ENCODE data around the gene WNT9B.
A peak's percentile ranks its signal among the peaks of the same experiment; 100 is the strongest.

The WNT9B gene, protein sequence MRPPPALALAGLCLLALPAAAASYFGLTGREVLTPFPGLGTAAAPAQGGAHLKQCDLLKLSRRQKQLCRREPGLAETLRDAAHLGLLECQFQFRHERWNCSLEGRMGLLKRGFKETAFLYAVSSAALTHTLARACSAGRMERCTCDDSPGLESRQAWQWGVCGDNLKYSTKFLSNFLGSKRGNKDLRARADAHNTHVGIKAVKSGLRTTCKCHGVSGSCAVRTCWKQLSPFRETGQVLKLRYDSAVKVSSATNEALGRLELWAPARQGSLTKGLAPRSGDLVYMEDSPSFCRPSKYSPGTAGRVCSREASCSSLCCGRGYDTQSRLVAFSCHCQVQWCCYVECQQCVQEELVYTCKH

GRCh38 chr17:46851029-46851741, at the start of gene WNT9B:
WNT9B (plus strand) TSS chr17:46851583; CDS start chr17:46851639, 56 bp downstream.
- peak; percentile 28 to 91 for DNase-seq

DNA sequence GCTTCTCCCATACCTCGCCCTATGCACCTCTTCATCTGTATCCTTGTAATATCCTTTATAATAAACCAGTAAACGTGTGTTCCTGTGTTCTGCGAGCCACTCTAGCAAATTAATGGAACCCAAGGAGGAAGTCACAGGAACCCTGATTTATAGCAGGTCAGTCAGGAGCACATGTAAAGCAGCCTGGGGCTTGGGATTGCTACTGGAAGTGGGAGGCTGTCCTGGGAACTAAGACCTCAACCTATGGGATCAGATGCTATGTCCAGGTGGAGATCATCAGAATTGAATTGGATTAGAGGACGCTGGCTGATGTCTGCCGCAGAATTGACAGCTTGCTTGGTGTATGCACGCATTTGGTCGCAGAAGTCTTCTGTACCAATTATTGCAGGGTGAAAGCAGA, 48.6 kb upstream of the WNT9B start:
- DNase-seq, result no peak

GRCh38 chr17:46803544-46803943, 47.8 kb upstream of the WNT9B start:
- no peak for DNase-seq

GRCh38 chr17:46805771-46806170, 45.6 kb upstream of the WNT9B start:
- DNase-seq, result no peak

DNA sequence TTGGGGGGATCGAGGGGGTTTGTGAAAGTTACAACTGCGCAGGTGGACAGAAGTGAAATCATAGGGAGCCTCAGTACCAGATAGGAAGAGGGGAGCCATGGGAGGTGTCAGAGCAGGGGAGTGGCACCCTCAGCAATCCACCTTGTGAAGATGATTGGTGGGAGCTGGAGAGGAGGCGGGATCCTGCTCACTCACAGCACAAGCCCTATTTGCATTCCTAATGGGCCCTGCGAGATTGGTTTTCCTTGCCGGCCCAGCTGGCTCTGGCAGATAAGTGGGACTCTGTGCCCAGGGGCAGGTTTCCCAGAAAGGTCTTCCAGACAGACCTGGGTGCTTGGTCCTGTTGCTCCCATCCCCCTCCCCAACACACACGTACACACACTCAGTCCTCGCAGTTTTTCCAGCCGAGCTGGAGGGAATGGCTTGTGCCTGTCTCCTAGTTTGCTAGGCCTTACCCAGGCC, 42.2 kb upstream of the WNT9B start:
- peak; percentile 82 to 94 for DNase-seq

- DNase-seq, result no peak
These were observed 40.5 kb upstream of the WNT9B start for GRCh38 chr17:46810837-46811236.

DNA sequence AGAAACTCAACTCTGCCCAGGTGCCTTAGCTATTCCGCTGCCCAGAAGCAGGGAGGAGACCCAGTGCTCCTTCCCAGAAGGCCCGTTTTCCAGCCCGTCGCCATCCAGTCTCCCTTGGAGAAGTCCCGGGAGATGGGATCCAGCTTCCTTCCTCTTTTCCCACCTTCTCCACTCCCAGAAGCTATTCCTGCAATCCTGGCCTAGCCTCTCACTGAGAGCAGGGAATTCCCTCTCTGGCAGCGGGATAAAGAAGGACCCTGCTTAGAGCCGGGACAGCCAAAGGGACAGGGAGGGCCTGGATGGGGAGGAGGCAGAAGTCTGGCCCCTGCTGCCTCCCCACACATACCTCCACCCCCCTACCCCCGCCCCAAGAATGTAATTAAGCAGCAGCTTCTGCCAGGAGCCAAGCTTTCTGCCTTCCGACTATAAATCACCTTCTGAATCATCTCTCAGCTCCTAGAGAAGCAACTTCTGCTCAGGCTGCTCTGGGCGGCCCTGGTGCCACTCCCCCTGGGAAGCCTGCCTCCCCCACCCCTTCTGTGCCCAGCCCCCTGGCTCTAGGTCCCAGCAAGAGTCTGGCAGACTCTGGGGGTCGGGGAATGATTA, 39.3 kb upstream of the WNT9B start:
- DNase-seq, result no peak

DNA sequence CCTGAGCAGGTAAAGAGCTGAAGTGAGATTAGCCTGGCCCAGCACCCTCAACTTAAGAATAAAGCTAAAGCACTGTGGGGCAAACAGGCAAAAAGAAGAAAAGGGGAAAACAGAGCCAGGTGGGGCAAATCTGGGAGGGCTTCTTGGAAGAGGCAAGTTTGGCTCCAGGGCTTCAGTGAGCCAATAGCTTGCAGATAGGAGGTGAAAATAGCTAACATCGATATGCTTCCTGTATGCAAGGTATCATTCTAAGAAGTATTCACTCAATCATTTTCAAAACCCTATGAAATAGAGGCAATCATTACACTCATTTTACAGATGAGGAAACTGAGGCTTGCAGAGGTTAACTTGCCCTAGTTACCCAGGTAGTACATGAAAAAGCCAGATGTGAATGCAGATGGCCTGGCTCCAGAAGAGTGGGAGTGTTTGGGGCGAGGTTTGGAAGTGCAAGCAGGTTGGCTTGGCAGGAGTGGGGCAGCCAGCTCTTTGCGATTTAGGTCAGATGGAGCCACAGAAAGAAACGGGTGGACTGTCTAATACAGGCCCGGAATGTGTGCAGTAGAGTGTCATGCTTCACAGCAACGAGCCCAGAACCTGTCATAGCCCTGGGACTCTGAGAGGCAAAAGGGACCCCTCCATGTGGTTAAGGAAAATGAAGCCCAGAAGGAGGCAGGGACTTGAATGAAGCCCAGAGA, 38.6 kb upstream of the WNT9B start:
- no peak for DNase-seq

DNA sequence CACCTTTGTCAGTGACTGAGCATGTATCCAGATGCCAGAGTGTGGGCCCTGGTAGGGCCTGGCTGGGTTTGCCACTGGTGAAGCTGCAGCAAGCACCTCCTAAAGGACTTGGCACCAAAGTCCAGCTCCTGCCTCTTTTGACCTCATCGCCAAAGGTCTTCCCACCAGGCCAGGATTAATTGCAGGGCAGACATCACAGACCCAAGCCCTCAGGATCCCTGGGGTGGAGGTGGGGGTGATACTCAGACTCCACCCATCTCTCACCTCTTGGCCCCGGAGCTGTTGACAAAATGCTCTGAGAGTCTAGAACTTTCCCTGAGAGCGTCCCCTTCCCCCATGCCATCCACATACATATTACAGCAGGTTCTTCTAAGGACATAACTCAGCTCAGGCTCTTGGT, 37.5 kb upstream of the WNT9B start:
- no peak for DNase-seq

DNA sequence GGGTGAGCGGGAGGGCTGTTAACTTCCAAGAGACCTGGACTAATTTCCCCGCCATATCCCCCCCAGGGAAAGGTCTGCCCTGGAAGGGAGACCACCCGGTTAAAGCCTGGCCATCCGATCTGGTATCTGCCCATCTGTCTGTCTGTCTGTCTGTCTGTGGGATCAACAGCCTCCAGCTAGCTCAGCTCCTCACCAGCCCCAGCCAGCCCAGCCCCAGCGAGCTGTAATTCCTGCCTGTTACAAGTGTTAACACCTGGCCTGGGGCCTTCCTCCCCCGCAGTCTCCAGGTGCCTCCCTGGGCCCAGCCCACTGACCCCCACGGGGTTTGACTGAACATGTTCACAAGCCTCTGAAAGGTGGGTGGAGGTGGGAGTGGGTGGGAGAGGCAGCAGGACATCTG, 36.9 kb upstream of the WNT9B start:
- DNase-seq, result no peak

DNA sequence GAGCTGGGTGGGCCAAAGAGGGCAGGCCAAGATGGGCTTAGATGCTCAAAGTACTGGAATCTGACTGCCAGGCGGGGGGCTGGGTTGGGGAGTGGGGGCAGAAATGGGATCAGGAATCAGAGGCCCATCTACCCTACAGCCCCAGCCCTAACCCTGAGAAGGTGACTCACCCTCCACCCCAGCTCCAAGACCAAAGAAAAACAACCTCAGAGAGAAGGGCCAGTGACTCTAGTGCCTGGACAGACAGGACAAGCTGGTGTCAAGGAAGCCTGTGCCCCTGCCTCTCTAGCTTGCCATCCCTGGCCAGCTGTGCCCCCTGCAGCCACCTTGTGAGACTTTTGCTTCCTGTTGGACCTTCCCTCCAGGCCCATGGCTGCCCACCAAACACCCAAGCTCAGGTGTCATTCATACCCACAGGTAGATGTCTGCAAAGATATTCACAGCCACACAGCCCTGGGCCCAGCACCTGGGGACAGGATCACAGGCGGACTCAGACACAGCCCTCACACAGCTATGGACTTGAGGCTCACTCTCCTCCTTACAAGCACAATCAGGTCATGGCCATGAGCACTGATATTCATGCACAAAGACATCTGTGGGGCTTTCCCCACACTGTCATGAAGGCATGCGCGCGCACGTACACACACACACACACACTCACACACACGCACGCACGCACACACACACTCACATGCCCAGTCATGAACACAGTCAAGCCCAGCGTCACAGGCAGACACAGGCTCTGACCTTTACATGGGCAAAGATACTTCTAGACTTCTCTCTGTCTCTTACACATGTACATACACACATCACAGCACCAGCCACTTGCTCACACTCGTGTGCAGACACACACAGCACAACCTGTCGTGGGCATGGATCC, 35.7 kb upstream of the WNT9B start:
- DNase-seq, result no peak

DNA sequence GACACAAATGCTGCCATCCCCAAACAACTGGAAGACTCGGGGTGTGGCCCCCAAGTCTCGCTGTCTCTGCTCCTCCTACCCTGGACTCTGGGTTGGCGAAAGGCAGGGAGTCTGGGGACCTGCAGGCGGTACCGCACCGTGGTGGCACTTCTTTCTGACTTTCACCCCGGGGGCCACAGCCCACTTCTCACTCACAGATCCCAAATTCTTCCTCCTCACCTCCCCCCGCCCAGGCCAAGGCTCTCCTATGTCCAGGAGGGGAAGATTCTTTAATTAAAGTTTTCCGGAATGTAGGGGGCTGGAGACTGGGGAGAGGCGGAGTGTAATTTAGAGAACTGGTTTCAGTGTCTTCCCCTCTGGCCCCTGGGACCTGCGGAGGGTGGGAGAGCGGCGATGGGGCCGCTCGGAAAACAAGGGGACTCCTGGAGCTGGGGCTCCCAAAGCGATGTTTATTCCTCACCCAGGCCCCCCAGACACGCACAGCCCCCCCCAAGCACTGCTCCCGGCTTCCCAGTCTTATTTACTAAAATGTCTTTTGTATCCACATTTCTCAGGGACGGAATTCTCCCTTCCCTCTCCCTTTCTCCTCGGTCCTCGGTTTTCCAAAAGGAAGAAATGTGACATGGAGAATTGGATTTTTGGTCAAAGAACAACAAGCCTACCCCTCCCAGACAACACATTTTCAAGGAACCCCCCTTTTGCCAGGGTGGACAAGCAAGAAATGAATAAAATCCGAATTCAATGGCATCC, 34.1 kb upstream of the WNT9B start:
- no peak for DNase-seq

GRCh38 chr17:46817901-46818209, 33.5 kb upstream of the WNT9B start:
- DNase-seq, result no peak

DNA sequence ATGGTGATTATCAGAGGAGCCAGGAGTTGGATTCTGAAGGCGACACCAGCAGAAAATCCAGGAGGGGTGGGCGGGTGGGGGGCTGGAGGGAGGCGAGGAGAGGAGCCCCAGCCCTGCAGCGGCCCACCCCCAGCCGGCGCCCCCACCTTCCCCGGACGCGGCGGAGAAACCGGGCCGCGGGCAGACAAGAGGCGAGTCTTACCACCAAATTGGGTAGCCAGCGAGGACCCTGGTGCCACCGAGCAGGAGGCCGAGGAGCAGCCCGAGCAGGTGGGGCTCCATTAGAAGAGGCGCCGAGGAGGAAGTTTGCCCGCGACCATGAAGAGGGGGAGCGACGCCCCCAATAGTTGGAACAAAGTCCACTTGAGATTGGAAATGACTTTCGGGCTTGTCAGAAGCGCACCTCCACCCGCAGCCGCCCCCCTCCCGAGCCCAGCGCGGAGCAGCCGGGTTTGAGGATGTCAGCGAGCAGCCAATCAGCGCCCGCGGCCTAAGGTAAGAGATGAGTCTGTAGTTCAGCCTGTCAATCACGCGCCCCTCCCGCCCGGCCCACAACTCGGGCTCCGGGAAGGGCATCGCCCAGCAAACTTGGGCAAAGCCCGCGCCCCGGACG, 33.0 kb upstream of the WNT9B start, which contains the start of gene WNT3:
Gene WNT3 (minus strand): TSS at position 377 of the 613 bp plus-strand sequence. CDS start 95 bp downstream, at position 282.
- peak; percentile 19 to 71 for DNase-seq

DNA sequence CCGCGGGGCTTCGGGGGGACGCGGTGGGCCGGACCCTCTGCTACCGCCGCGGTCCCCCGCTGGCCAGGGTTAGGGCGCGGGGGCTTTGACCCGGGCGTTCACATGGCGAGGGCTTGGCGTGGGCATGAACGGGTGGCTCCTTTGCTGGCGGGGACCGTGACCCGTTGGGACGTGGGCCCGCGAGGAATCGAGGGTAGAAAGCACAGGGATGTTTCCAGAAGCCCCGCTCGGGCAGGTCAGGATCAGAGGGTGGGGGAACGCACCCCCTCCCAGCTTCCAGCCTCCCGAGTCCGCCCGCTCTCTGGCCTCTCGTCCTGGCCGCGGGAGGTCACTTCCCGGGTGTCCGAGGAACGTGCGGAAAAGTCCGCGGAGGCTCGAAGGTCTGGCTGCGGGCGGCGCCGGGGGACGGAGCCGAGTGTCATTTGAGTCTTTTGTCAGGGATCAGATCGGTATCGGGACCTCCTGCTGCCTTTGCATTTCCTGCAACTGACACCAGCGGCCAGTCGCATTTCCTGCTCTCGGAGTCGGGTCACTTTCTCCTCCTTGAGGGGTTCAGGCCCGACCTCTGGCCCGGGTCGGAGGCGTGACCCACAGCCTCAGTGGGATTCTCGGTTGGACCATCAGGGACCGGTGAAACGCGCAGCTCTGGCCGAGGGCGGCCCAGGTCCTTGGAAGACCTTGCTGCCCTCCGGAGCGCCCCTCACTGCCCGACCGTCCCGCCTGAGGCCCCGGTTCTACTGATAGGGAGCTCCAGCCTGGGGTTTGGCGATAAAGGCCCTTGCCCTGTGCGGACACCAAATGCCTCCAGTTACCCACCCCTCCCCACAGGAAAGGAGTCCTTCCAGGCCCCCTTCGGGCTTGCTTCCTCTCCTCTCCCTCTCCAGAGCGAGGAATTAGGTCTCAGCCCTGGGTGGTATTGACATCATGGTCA, 32.2 kb upstream of the WNT9B start:
- no peak for DNase-seq

DNA sequence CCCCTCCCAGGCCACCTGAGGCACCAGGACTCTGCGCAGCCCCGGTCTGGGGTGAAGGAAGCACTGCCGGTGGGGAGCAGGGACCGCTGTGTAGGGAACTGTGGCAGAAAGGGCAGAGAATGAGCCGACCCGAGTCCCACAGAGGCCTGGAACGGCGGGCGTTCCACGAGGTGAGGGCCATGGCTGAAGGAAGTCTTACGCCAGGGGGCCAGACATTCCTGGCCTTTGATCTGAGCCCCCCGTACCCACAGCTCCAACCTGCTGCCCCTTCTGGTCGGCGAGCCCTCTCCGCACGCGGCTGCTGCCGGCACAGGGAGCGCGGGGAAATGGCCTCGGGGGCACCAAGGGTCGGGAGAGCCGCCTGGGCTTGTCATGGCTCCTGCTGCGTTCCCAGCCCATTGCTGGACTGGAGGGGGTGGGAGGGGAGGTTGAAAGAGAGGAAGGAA, 31.5 kb upstream of the WNT9B start:
- DNase-seq, result no peak

DNA sequence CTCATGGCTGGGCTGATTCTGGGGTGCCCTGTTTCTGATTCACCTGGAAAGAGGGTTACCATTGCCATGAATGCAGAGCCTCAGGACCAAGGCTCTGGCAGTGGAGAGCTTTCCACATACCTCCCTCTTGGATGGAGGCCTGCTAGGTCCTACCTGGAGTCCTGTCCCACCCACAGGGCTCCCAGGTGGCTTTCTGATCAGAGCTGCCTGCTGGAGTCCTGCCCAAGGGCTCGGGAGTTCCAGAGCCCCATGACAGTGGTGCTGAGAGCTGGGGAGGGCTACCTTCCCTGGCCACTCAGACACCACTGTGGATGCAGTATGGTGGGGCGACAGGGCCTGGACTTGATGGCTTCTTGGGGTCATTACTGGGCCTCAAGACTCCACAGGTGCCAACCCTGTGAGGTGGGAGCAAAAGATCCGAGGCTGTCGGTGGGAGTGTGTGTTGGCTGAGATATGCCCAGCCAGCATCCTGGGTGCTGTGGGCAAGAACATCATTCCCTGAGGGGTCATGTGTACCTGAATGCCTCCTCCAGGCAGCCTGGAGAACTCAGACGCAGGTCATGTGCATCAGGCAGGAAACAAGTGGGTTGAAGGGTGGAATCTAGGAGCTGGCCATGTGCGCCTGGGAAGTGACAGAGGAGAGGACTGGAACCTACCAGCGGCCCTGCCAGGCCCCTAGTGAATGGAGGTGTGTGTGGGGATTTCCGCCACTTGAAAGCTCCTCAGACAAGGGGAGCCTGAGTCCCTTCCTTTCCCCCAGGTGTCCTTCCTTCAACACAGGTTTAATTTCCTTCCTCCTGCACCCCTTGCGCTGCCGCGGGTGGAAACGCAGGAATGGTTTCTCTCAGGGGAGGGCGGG, 30.6 kb upstream of the WNT9B start:
- DNase-seq, result peak in 1 of 2 experiments; percentile 21

GRCh38 chr17:46821482-46822387, 29.6 kb upstream of the WNT9B start:
- DNase-seq, result no peak

Data from NCI-H526 (cell line).